GM19372 (cell line): ENCODE data around the gene STIM2.
"Not testable (repeated sequence)": the region's sequence is repeated elsewhere in the genome, so short reads cannot be mapped to it uniquely, and the experiment has no call there.

Source experiments
- ATAC-seq: cut with Tn5 transposase; IDR thresholded peaks from one replicate; pipeline ENCODE4 v1.9.1; 2021; ENCODE audit warnings: mild to moderate bottlenecking, low read depth, moderate library complexity; ENCODE audit not compliant: unreplicated experiment

STIM2 gene

GRCh38 chr4:26947318-26947717 is 86.7 kb downstream of the STIM2 start:
- ATAC-seq, result no peak

GRCh38 chr4:26950446-26950845 is 89.8 kb downstream of the STIM2 start:
- no peak for ATAC-seq

DNA sequence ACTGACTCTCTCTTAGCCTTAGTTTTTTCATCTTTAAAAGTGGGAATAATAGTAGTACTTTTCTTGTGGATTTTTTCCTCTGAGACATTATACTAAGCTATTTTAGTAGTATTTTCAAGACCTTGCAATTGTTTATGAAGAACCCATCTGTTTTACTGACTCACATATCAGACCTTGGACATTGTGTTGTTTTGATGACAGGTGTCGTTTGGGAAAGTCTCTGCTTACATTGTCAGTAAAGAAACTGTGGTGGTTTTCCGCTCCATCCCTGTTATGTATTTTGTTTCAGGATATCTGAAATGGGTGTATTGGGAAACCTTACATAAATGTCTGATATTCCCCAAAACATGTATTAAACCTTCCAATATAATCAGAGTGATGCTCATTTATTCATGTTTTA is 92.2 kb downstream of the STIM2 start:
- no peak for ATAC-seq

GRCh38 chr4:26953366-26953765 is 92.7 kb downstream of the STIM2 start:
- ATAC-seq, result no peak

- no peak for ATAC-seq
Measured at GRCh38 chr4:26953770-26954423, 93.3 kb downstream of the STIM2 start.

GRCh38 chr4:26955241-26955640 is 94.6 kb downstream of the STIM2 start:
- no peak for ATAC-seq

- ATAC-seq, result no peak
Measured at GRCh38 chr4:26958925-26959653, 98.4 kb downstream of the STIM2 start.

- no peak for ATAC-seq
Measured at GRCh38 chr4:26959654-26960047, 99.0 kb downstream of the STIM2 start.

DNA sequence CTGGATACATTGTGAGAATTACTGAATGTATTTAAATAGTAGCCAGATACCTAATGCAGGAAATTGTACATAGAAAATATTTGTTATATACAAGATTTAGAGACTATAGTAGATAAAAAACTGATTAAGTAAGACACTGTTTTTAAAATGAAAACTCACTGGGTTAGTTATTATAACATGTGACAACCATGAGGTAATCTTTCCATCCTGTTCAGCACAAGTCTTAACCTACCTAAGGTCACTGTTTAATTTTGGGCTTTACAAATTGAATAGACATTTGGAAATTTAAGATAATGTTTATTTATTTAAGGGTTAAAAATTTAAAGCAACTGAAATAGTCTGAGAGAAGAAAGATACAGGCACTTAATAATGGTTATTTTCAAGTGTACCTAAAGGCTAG is 102.1 kb downstream of the STIM2 start:
- ATAC-seq, result no peak

GRCh38 chr4:26964512-26964911 is 103.9 kb downstream of the STIM2 start:
- ATAC-seq, result no peak

DNA sequence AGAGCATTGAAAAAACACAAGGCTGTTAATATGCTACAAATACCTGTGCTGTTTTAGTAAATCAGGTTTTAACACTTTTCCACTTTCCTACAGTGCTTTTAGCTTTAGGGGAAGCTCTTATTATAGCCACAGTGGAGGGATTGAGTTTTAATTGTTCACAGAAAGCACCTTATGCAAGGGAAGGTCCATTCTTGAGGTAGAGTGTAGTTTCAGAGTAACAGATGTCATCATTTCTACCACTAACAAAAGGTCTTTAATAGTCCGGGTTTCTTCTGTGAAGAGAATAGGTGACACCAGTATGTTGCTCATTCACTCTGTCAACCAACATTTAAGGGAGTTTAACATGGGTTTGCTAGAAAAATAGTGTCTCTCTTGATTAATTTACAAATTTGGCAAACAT is 104.4 kb downstream of the STIM2 start:
- no peak for ATAC-seq

- ATAC-seq, result not testable (repeated sequence)
Measured at GRCh38 chr4:26975464-26976181, 115.0 kb downstream of the STIM2 start.

DNA sequence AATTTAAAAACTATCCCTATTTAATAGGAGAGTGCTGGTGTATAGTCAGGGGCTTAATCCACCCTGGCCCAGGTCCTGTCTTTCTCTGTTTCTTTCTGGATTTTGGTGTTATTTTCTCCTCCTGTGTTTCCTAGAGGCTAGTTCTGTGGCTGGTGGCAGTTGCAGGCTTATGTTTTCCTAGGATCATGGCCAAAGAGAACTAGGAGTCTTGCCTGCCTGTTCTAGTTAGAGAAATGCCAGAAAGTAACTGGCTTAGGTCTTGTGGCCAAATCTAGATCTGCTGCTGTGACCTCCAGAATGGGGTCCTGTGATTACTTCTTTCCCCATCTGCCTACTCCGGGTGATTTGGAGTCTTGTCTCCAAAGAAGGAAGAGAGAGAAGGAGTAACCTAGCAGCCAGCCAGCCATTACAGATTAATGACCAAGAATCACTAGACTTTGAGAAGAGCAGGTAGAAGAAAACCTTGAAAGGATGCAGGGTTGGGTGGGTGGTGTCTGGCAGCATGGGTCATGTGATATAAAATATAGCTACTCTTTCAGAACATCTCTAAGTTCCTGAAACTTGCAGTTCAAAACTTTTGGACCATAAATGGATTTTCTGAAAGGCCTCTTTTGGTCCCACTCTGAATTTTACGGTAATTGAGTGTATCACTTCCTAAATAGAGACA is 117.9 kb downstream of the STIM2 start:
- no peak for ATAC-seq

DNA sequence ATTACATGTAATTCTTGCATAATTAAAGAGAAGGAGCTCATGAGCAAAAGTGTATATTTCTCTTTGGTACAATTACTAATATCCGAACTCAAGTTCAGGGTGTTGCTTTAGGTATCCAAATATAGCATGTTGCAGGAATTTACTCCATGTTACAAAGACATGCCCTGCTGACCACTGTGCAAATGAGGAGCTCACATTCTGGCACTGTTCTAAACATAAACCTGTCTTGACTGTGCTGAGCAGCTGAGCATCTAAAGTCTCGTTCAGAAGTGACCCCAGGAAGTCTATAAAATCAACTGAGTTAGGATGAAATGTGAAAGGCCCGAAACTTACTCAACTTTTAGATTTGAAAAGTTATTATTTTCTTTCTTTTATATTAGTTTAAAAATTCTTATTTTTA is 124.3 kb downstream of the STIM2 start:
- no peak for ATAC-seq

DNA sequence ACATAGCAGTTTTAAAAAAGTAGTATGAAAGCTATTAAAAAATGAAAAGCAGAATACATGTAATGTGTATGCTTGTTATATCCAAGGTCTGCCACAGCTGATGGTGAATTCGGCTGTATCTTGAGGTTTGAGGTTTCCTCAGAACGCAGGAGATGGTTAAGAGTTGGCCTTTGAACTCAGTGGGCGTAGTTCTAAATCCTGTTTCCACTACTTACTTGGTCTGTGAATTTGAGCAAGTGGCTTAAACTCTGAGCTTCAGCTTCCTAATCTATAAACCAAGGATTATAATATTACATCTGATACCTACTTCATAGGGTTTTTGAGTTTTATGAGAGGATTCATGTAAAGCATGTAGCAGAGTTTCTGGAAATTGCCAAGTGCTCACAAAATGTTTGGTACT is 125.2 kb downstream of the STIM2 start:
- peak; percentile 90 for ATAC-seq

- no peak for ATAC-seq
Measured at GRCh38 chr4:26987191-26987590, 126.5 kb downstream of the STIM2 start.

GRCh38 chr4:26991057-26991456 is 130.4 kb downstream of the STIM2 start:
- ATAC-seq, result no peak

GRCh38 chr4:26992657-26993361 is 132.2 kb downstream of the STIM2 start:
- ATAC-seq, result peak; percentile 91

- ATAC-seq, result no peak
Measured at GRCh38 chr4:26993539-26993938, 132.9 kb downstream of the STIM2 start.

GRCh38 chr4:26993967-26994366 is 133.3 kb downstream of the STIM2 start:
- no peak for ATAC-seq
